DOHH2 (cell line): ENCODE results near the gene HAPSTR1.

Source experiments
- H3F3A ChIP-seq: fragments of 200-600 bp; sonication (generic), shearing (Covaris generic); 2 replicates; pipeline ENCODE4 v1.6.0; 2016; ENCODE audit warnings: antibody characterized with exemption, mild to moderate bottlenecking; ENCODE audit not compliant: control insufficient read depth, insufficient read depth
- H3K27ac ChIP-seq: fragments of 200-600 bp; sonication (generic); 2 replicates; pipeline ENCODE4 v1.5.1; 2014; ENCODE audit warnings: low read depth, mild to moderate bottlenecking, low read length, moderate library complexity
- H3K27me3 ChIP-seq: fragments of 200-600 bp; sonication (generic); 2 replicates; pipeline ENCODE4 v1.6.1; 2014; ENCODE audit warnings: mild to moderate bottlenecking, low read length, mixed read lengths; ENCODE audit not compliant: control insufficient read depth
- H3K36me3 ChIP-seq: fragments of 200-600 bp; sonication (generic); 2 replicates; pipeline ENCODE4 v1.6.1; 2014; ENCODE audit warnings: mild to moderate bottlenecking, low read length, moderate library complexity, mixed read lengths; ENCODE audit not compliant: control insufficient read depth
- H3K4me1 ChIP-seq: fragments of 200-600 bp; sonication (generic); 2 replicates; pipeline ENCODE4 v1.6.1; 2014; ENCODE audit warnings: mild to moderate bottlenecking, low read length, mixed read lengths; ENCODE audit not compliant: control insufficient read depth
- H3K4me2 ChIP-seq: fragments of 200-600 bp; sonication (generic); 2 replicates; pipeline ENCODE4 v1.6.0; 2014; ENCODE audit warnings: mild to moderate bottlenecking, low read length, moderate library complexity
- H3K4me3 ChIP-seq: fragments of 200-600 bp; sonication (generic); 2 replicates; pipeline ENCODE4 v1.5.1; 2014; ENCODE audit warnings: mild to moderate bottlenecking, low read length, mixed read lengths
- H3K79me2 ChIP-seq: fragments of 200-600 bp; sonication (generic); 2 replicates; pipeline ENCODE4 v1.6.1; 2014; ENCODE audit warnings: mild to moderate bottlenecking, low read length, mixed read lengths; ENCODE audit not compliant: control insufficient read depth
- H3K9me2 ChIP-seq: fragments of 200-600 bp; sonication (generic); replicated peaks from 2 replicates; pipeline ENCODE4 v1.6.1; 2014; ENCODE audit warnings: mild to moderate bottlenecking, low read length, mixed read lengths; ENCODE audit not compliant: control insufficient read depth
- H3K9me3 ChIP-seq: fragments of 200-600 bp; sonication (generic); 2 replicates; pipeline ENCODE4 v1.6.1; 2014; ENCODE audit warnings: antibody characterized with exemption, low read length, mixed read lengths; ENCODE audit not compliant: control insufficient read depth, insufficient read depth
- H4K20me1 ChIP-seq: fragments of 200-600 bp; sonication (generic); 2 replicates; pipeline ENCODE4 v1.6.0; 2014; ENCODE audit warnings: low read depth, mild to moderate bottlenecking, antibody characterized with exemption, low read length, moderate library complexity; ENCODE audit not compliant: control insufficient read depth, insufficient read depth
- CTCF ChIP-seq: fragments of 200-600 bp; sonication (generic); IDR thresholded peaks from one replicate; pipeline ENCODE4 v1.5.1; 2014; ENCODE audit warnings: antibody characterized with exemption, mild to moderate bottlenecking, low read depth, low read length; ENCODE audit not compliant: poor library complexity, severe bottlenecking
- EZH2phosphoT487 ChIP-seq: fragments of 200-600 bp; sonication (generic); IDR thresholded peaks from 2 replicates; pipeline ENCODE4 v1.6.1; 2017; ENCODE audit warnings: borderline replicate concordance, mild to moderate bottlenecking, antibody characterized with exemption, low read length, moderate library complexity, mixed read lengths

Gene HAPSTR1

GRCh38 chr16:9090101-9090959 is 1.1 kb upstream of the HAPSTR1 start:
- H3K36me3 ChIP-seq: peaks cover 30% of the 10 kb centered on the region
- no peaks in the 10 kb centered on the region for H3K9me2 ChIP-seq
- H3K9me3 ChIP-seq: no peaks in the 10 kb centered on the region
- TF ChIP-seq CTCF (no peak), EZH2phosphoT487 (no peak)
- peak overlapping the region; percentile 69 for H3K27ac ChIP-seq
- H3K79me2 ChIP-seq: peaks cover 45% of the 10 kb centered on the region
- H4K20me1 ChIP-seq: peaks cover 24% of the 10 kb centered on the region
- H3K4me3 ChIP-seq: peak overlapping the region; percentile 81
- H3F3A ChIP-seq: peaks cover 8% of the 10 kb centered on the region; the same call in 1 of the 2 replicates
- H3K27me3 ChIP-seq: no peaks in the 10 kb centered on the region
- H3K4me2 ChIP-seq: peak overlapping the region; percentile 88
- peaks cover 53% of the 10 kb centered on the region for H3K4me1 ChIP-seq

GRCh38 chr16:9091867-9092281 is 430 bp downstream of the HAPSTR1 start:
- peak overlapping the region; percentile 82 for H3K4me3 ChIP-seq
- peaks cover 8% of the 10 kb centered on the region; the same call in 1 of the 2 replicates for H3F3A ChIP-seq
- H3K4me1 ChIP-seq: peaks cover 62% of the 10 kb centered on the region
- H4K20me1 ChIP-seq: peaks cover 29% of the 10 kb centered on the region
- no peaks in the 10 kb centered on the region for H3K9me3 ChIP-seq
- H3K27ac ChIP-seq: peak overlapping the region; percentile 59
- peak overlapping the region; percentile 84 for H3K4me2 ChIP-seq
- H3K27me3 ChIP-seq: no peaks in the 10 kb centered on the region
- peaks cover 60% of the 10 kb centered on the region for H3K79me2 ChIP-seq
- no peak for TF ChIP-seq EZH2phosphoT487
- no peak for TF ChIP-seq CTCF
- H3K9me2 ChIP-seq: no peaks in the 10 kb centered on the region
- H3K36me3 ChIP-seq: peaks cover 44% of the 10 kb centered on the region

GRCh38 chr16:9092282-9092977 is 986 bp downstream of the HAPSTR1 start:
- no peaks in the 10 kb centered on the region for H3K9me2 ChIP-seq

More at GRCh38 chr16:9092282-9092977, 986 bp downstream of the HAPSTR1 start:
- Histone ChIP-seq H3K4me2 (peak overlapping the region; percentile 84), H3K79me2 (peaks cover 66% of the 10 kb centered on the region), H3K27me3 (no peaks in the 10 kb centered on the region), H3K36me3 (peaks cover 47% of the 10 kb centered on the region), H4K20me1 (peaks cover 32% of the 10 kb centered on the region), H3K4me3 (peak overlapping the region; percentile 82), H3K9me3 (no peaks in the 10 kb centered on the region), H3F3A (peaks cover 8% of the 10 kb centered on the region; the same call in 1 of the 2 replicates), H3K4me1 (peaks cover 68% of the 10 kb centered on the region), H3K27ac (peak overlapping the region; percentile 59)
- TF ChIP-seq EZH2phosphoT487: no peak
- TF ChIP-seq CTCF: peak; percentile 41
